Measurements from ENCODE around the gene FGD6.

DNA sequence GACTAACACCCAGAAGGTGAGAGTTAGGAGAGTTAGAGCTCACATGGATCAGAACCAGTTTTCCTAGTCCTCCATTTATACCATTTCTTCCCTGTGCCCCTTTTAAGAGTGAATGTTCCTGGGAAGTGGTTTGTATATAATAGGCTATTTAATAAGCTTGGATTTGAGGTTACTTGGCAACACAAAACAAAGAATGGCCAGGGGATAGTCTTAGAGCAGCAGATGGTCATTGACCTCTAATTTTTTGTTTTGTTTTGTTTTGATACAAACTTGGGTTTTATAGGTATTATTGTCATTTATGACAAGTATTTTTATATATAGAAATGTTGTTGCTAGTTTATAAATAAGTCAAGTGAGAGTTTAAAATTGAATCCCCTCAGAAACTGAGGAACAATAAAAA lies 36.1 kb upstream of the FGD6 start:
- TF ChIP-seq EZH2phosphoT487 (IDR thresholded peaks at IDR 0.05; ENCODE audit: insufficient read depth, low read depth) (no peak), EZH2 (IDR thresholded peaks at IDR 0.05; ENCODE audit: insufficient read depth, poor library complexity, severe bottlenecking) (no peak)
